IPS-11a (cell line): ENCODE measurements around the gene SRSF12.
"Not testable (repeated sequence)": the region's sequence is repeated elsewhere in the genome, so short reads cannot be mapped to it uniquely, and the experiment has no call there.

ENCODE experiments used
- H3K4me3 ChIP-seq: one replicate; pipeline ENCODE4 v1.5.1; 2013; ENCODE audit warnings: low read depth, low read length, control low read depth

The SRSF12 gene

GRCh38 chr6:89131599-89131998, 13.7 kb upstream of the SRSF12 start:
- no peak overlapping the region for H3K4me3 ChIP-seq

GRCh38 chr6:89128256-89128671, 10.4 kb upstream of the SRSF12 start:
- H3K4me3 ChIP-seq: not testable (repeated sequence)

GRCh38 chr6:89122625-89123024, 4.8 kb upstream of the SRSF12 start:
- H3K4me3 ChIP-seq: no peak overlapping the region

GRCh38 chr6:89121934-89122333, 4.1 kb upstream of the SRSF12 start:
- H3K4me3 ChIP-seq: no peak overlapping the region

GRCh38 chr6:89120371-89120770, 2.5 kb upstream of the SRSF12 start:
- no peak overlapping the region for H3K4me3 ChIP-seq

- H3K4me3 ChIP-seq: no peak overlapping the region
Measured at GRCh38 chr6:89118931-89119330, 1.1 kb upstream of the SRSF12 start.

GRCh38 chr6:89116702-89117101, 1.2 kb downstream of the SRSF12 start:
- peak overlapping the region; percentile 50 for H3K4me3 ChIP-seq

GRCh38 chr6:89111933-89112332, 5.9 kb downstream of the SRSF12 start:
- no peak overlapping the region for H3K4me3 ChIP-seq

- no peak overlapping the region for H3K4me3 ChIP-seq
Measured at GRCh38 chr6:89110284-89110683, 7.6 kb downstream of the SRSF12 start.

- H3K4me3 ChIP-seq: no peak overlapping the region
Measured at GRCh38 chr6:89100114-89100513, 17.8 kb downstream of the SRSF12 start.

- H3K4me3 ChIP-seq: no peak overlapping the region
Measured at GRCh38 chr6:89098461-89098860, 19.4 kb downstream of the SRSF12 start.

- H3K4me3 ChIP-seq: no peak overlapping the region
Measured at GRCh38 chr6:89087881-89088280, 30.0 kb downstream of the SRSF12 start.

- H3K4me3 ChIP-seq: no peak overlapping the region
Measured at GRCh38 chr6:89085409-89086205, 32.3 kb downstream of the SRSF12 start.

- H3K4me3 ChIP-seq: no peak overlapping the region
Measured at GRCh38 chr6:89084954-89085353, 32.9 kb downstream of the SRSF12 start.

GRCh38 chr6:89084542-89084941, 33.3 kb downstream of the SRSF12 start:
- H3K4me3 ChIP-seq: no peak overlapping the region

- H3K4me3 ChIP-seq: peak overlapping the region; percentile 78
Measured at GRCh38 chr6:89082486-89082891, 35.4 kb downstream of the SRSF12 start.

- peak overlapping the region; percentile 92 for H3K4me3 ChIP-seq
Measured at GRCh38 chr6:89081423-89082322, 36.2 kb downstream of the SRSF12 start.

GRCh38 chr6:89081129-89081422, 36.8 kb downstream of the SRSF12 start:
- H3K4me3 ChIP-seq: peak overlapping the region; percentile 92

- peak within 1 kb of the TSS; percentile 92 for H3K4me3 ChIP-seq
Measured at GRCh38 chr6:89080281-89081128, 37.4 kb downstream of the SRSF12 start, which contains the start of gene PNRC1. Gene PNRC1, plus strand, starts transcription at chr6:89080751. Its CDS starts 144 bp downstream, at chr6:89080895.

- H3K4me3 ChIP-seq: peak overlapping the region; percentile 36
Measured at GRCh38 chr6:89079511-89080234, 38.2 kb downstream of the SRSF12 start.
